H54 (cell line): ENCODE results near the gene IMMP2L.

ENCODE experiments used
- DNase-seq: peaks from one replicate; pipeline ENCODE4 v3.0.0; 2011; ENCODE audit warnings: low spot score, mixed read lengths; ENCODE audit not compliant: insufficient read length
- FAIRE-seq: peaks from 3 replicates; lab custom pipeline; 2011; peaks lifted over from hg19 to GRCh38; lab: Jason Lieb, UNC
- POLR2A ChIP-seq: IDR thresholded peaks from 2 replicates; pipeline ENCODE4 v1.6.1; 2011; ENCODE audit warnings: low read depth, mild to moderate bottlenecking, low read length

The IMMP2L gene

DNA sequence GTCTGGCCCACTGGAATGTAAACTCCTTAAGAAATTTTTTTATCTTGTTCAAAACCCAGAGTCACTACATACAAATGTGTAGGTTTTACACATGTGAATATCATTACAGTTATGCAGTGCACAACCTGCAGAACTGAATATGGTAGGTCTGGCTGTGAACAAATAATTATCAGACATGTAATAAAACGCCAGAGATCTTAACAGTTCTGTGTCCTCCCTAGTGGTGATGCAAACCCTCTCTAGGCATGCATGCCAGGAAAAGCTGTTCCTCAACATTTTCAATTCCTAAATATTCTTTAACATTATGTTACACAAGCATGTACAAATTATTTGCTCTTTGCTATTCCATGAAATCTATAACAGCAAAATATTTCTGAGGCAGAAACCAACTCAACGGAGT, 124.6 kb downstream of the IMMP2L start:
- TF ChIP-seq POLR2A: no peak
- no peak for DNase-seq

DNA sequence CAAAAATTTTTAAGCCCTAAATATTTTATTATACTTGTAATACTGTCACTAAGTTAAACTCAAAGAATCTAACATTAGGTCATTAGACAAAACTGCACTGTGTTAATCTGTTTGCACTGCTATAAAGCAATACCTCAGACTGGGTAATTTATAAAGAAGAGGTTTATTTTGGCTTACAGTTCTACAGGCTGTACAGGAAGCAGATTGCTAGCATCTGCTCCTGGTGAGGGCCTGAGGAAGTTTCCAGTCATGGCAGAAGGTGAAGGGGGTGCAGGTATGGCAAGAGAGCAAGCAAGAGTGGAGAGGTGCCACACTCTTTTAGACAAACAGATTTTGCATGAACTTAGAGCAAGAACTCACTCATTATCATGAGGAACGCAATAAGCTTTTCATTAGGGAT, 125.7 kb downstream of the IMMP2L start:
- no peak for FAIRE-seq
- TF ChIP-seq POLR2A: no peak
- no peak for DNase-seq

More for the DNA sequence above, 124.6 kb downstream of the IMMP2L start:
- FAIRE-seq: no peak

GRCh38 chr7:111433426-111433825, 128.9 kb downstream of the IMMP2L start:
- no peak for TF ChIP-seq POLR2A
- no peak for FAIRE-seq
- DNase-seq: no peak

DNA sequence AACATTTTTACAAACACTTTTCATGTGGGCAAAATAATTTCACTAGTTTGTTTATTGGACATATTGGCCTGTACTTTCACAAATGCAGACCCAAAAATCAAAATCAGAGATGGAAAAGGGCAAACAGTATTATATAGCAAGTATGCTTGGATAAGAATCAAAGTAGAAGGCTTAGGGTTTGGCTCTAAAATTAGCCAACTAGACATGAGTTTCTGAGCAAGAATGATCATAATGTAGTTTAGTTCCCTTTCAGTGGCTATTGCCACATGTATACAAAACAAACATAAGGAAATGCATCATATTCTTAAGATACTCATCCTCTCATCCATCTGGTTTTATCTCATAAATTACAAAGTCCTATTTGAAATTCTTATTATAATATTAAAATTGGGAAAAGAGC, 132.5 kb downstream of the IMMP2L start:
- TF ChIP-seq POLR2A: no peak
- DNase-seq (no peak), FAIRE-seq (peak; percentile 23)

DNA sequence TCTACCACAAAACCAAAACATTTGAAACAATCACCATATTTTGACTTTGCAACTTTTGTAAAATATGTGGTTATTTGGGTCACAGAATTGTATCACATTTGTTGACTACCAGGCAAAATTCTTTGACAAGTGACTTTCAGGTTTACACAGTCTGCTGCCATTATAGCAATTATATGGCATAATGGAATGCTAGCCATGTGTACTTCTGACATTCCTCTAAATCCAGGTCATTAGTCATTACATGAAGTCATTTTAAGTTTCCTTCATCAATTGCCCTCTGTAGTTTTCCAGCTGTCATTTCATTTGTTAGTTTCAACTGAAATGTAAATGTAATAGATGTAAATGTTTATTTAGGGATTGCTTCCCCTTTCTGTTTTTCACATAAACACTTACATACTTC, 137.5 kb downstream of the IMMP2L start:
- TF ChIP-seq POLR2A: no peak
- FAIRE-seq (peak; percentile 95), DNase-seq (peak; percentile 9)

- no peak for TF ChIP-seq POLR2A
- no peak for FAIRE-seq
- no peak for DNase-seq
Measured at GRCh38 chr7:111414374-111414773, 147.9 kb downstream of the IMMP2L start.

GRCh38 chr7:111413739-111414138, 148.6 kb downstream of the IMMP2L start:
- FAIRE-seq: no peak

GRCh38 chr7:111410899-111411298, 151.4 kb downstream of the IMMP2L start:
- no peak for DNase-seq
- no peak for FAIRE-seq
- TF ChIP-seq POLR2A: no peak

More at GRCh38 chr7:111413739-111414138, 148.6 kb downstream of the IMMP2L start:
- no peak for TF ChIP-seq POLR2A
- DNase-seq: no peak

DNA sequence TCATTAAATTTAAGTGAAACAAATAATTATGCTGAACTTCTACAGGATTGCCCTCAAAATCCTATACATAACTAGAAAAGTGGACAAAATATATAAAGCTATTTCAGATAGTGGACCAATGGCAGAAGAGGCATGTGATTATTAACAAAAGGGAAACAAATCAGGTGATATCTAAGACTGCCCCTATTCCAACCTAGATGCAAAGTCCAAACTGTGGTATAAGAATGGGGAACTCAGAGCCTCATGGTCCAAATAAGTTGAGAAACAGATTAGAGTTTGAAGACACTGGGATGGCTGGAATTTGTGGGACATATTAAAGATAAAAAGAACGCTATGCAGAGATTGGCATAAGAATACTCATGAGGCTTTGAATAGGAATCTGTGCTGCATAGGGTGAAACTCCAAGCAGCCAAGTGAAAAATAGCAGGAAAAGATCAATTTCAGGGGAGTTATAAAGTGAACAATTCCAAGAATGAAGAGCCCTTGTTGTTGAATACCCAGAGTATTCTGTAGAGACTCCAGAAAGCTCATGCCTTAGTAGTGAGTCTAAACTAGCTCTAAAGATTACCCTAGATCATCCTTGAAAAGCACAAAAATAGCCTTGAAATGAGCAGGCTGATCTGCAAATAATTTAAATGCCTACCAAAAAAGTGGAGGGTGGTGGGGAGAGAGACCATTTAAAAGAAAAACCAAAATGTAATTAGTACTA, 152.4 kb downstream of the IMMP2L start:
- DNase-seq (no peak), FAIRE-seq (no peak)
- TF ChIP-seq POLR2A: no peak

GRCh38 chr7:111408724-111409123, 153.6 kb downstream of the IMMP2L start:
- no peak for FAIRE-seq

GRCh38 chr7:111407258-111407657, 155.0 kb downstream of the IMMP2L start:
- TF ChIP-seq POLR2A: no peak
- DNase-seq: no peak
- FAIRE-seq: no peak

More at GRCh38 chr7:111408724-111409123, 153.6 kb downstream of the IMMP2L start:
- DNase-seq: no peak
- no peak for TF ChIP-seq POLR2A

DNA sequence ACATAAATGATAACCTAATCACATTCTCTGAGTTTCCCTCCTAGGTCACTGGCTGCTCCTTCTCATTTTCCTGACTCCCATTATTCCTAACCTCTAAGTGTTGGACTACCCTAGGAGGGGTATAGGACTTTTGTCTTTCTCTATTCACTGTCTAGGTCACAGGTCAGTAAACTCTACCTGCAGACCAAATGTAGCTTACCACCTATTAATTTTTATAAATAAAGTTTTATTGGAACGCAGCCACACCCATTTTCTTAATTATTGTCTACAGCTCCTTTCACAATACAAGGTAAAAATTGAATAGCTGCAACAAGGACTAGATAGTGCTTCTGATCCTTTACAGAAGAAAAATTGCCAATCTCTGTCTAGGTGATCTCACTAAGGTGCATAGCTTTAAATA, 156.7 kb downstream of the IMMP2L start:
- no peak for TF ChIP-seq POLR2A
- FAIRE-seq (no peak), DNase-seq (no peak)

GRCh38 chr7:111401516-111401915, 160.8 kb downstream of the IMMP2L start:
- no peak for TF ChIP-seq POLR2A
- DNase-seq (no peak), FAIRE-seq (no peak)

DNA sequence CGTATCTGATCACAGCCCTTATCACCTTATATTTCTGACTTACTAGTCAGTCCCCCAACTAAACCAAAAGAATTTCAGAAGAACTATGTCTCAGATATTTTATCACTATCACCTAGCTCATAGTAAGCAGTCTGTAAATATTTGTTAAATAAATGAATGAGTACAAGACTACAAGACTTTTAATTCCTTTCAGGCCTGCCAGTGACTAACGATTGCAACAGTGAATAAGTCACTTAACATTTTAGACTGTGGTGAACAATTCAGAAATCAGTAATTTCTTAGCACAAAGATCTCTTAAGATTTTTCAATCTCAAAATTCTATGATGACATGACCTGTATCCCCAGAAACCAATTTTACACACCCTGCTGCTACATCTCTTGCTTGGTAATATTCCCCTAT, 162.2 kb downstream of the IMMP2L start:
- TF ChIP-seq POLR2A: no peak
- FAIRE-seq (no peak), DNase-seq (no peak)

DNA sequence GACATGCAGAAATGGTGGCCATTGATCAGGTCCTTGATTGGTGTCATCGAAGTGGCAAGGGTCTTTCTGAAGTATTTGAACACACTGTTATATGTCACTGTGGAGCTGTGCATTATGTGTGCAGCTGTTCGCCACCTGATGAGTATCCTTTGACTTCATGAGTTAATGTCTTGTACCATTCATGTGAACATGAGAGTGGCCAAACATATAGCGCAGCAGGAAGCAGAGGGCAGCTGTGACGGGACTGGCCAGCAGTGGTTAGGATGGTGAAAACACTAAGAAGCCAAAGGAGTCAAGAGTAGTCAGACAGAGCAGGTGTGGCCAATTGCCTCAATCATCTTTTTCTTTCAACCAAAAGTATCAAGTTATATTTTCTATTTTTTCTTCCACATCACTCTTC, 167.4 kb downstream of the IMMP2L start:
- FAIRE-seq (no peak), DNase-seq (no peak)
- TF ChIP-seq POLR2A: no peak
